B cell (primary cell): ENCODE data around the gene FCRL1. TPM values are rescaled to one million over a fixed set of nuclear protein-coding genes. Genes with fewer than 3 reads are reported as not detected.

Experiments
- ATAC-seq: fragments of 200-7000 bp; cut with Tn5 transposase; one replicate; pipeline ENCODE4 v1.10.0; 2021; ENCODE audit warnings: low read depth, mild to moderate bottlenecking, moderate number of reproducible peaks, moderate library complexity
- CTCF ChIA-PET: fragments of 350-600 bp; sonication (Branson Sonifier 250); formaldehyde crosslinking; loops from one replicate; lab custom pipeline; 2021; ENCODE audit warnings: antibody characterized with exemption, inconsistent platforms; lab: Charles Lee
- POLR2A ChIA-PET: fragments of 350-600 bp; sonication (Branson Sonifier 250); formaldehyde crosslinking; loops from one replicate; lab custom pipeline; 2021; ENCODE audit warnings: antibody characterized with exemption; lab: Charles Lee
- DNase-seq: peaks from one replicate; pipeline ENCODE4 v3.0.0; 2013
- H2AFZ ChIP-seq: 2 replicates; pipeline ENCODE4 v1.6.1; 2012; ENCODE audit warnings: mild to moderate bottlenecking, low read depth, low read length; ENCODE audit not compliant: insufficient read depth, poor library complexity, severe bottlenecking
- H3K27ac ChIP-seq, 2 donors: 1 replicate in 1 of 2; 2 replicates in 1 of 2; pipeline ENCODE4 v1.5.1; 2012 to 2013; ENCODE audit warnings: low read length in 2 of 2, mild to moderate bottlenecking in 2 of 2, moderate library complexity in 1 of 2
- H3K27me3 ChIP-seq, 4 experiments: fragments of 200-600 bp in 1 of 4; sonication (generic) in 1 of 4; replicated peaks in 1 of 4; 1 replicate in 2 of 4; 2 replicates in 2 of 4; pipeline versions ENCODE4 v1.6.1 to v1.7.0; 2013 to 2016; ENCODE audit warnings: low read length in 3 of 4, mild to moderate bottlenecking in 2 of 4, mixed read lengths in 1 of 4, moderate library complexity in 1 of 4; ENCODE audit not compliant: insufficient read depth in 4 of 4, control insufficient read depth in 3 of 4; ENCODE audit errors: control extremely low read depth in 1 of 4
- H3K36me3 ChIP-seq, 2 experiments: replicated peaks in 1 of 2; 1 replicate in 1 of 2; 2 replicates in 1 of 2; pipeline versions ENCODE4 v1.6.1 to v1.7.1; 2013; ENCODE audit warnings: low read length in 1 of 2; ENCODE audit not compliant: insufficient read depth in 2 of 2, control insufficient read depth in 1 of 2; ENCODE audit errors: control extremely low read depth in 1 of 2, extremely low read depth in 1 of 2
- H3K4me1 ChIP-seq, 2 donors: fragments of 200-600 bp in 1 of 2; sonication (generic) in 1 of 2; 1 replicate in 1 of 2; 2 replicates in 1 of 2; pipeline versions ENCODE4 v1.5.1 to v1.6.1; 2013 to 2017; ENCODE audit warnings: low read length in 2 of 2; ENCODE audit not compliant: control insufficient read depth in 2 of 2, insufficient read depth in 2 of 2
- H3K4me2 ChIP-seq: replicated peaks from 2 replicates; pipeline ENCODE3; 2012; ENCODE audit warnings: mild to moderate bottlenecking, low read depth, low read length; ENCODE audit not compliant: poor library complexity, severe bottlenecking
- H3K4me3 ChIP-seq, 5 experiments: fragments of 200-600 bp in 1 of 5; sonication (generic) in 1 of 5; 1 replicate in 3 of 5; 2 replicates in 2 of 5; pipeline versions ENCODE4 v1.5.1 to v1.7.0; 2011 to 2016; ENCODE audit warnings: low read length in 4 of 5, mild to moderate bottlenecking in 4 of 5, low read depth in 2 of 5, control low read depth in 1 of 5, moderate library complexity in 1 of 5; ENCODE audit not compliant: insufficient read depth in 1 of 5; ENCODE audit errors: control extremely low read depth in 1 of 5, extremely low read depth in 1 of 5
- H3K79me2 ChIP-seq: fragments of 200-600 bp; sonication (generic); one replicate; pipeline ENCODE4 v1.6.0; 2016; ENCODE audit warnings: low read length; ENCODE audit not compliant: control insufficient read depth, insufficient read depth
- H3K9ac ChIP-seq: fragments of 200-600 bp; sonication (generic); 2 replicates; pipeline ENCODE4 v1.6.1; 2017; ENCODE audit warnings: mild to moderate bottlenecking, low read length, moderate library complexity
- H3K9me3 ChIP-seq, 3 donors: one replicate each; pipeline versions ENCODE4 v1.6.1 to v1.7.1; 2013; ENCODE audit warnings: low read length in 2 of 3; ENCODE audit not compliant: control insufficient read depth in 2 of 3, insufficient read depth in 1 of 3; ENCODE audit errors: control extremely low read depth in 1 of 3
- H4K20me1 ChIP-seq: 2 replicates; pipeline ENCODE4 v1.6.0; 2012; ENCODE audit warnings: mild to moderate bottlenecking, low read length; ENCODE audit not compliant: insufficient read depth, control insufficient read depth, poor library complexity, severe bottlenecking
- H3K27ac Mint-ChIP-seq: one replicate; pipeline ENCODE4 v1.8.0; 2021; ENCODE audit warnings: mixed read lengths
- H3K27me3 Mint-ChIP-seq: one replicate; pipeline ENCODE4 v1.8.0; 2021; ENCODE audit warnings: mixed read lengths
- H3K4me1 Mint-ChIP-seq: one replicate; pipeline ENCODE4 v1.8.0; 2021; ENCODE audit warnings: mixed read lengths
- H3K4me3 Mint-ChIP-seq: one replicate; pipeline ENCODE4 v1.8.0; 2021; ENCODE audit warnings: mixed read lengths
- H3K9me3 Mint-ChIP-seq: one replicate; pipeline ENCODE4 v1.8.0; 2022; ENCODE audit warnings: mixed read lengths; ENCODE audit not compliant: insufficient read depth
- EZH2 ChIP-seq: IDR thresholded peaks from 2 replicates; pipeline ENCODE4 v1.6.1; 2012; ENCODE audit warnings: borderline replicate concordance, low read depth, mild to moderate bottlenecking, moderate library complexity, low read length; ENCODE audit not compliant: insufficient read depth, poor library complexity, severe bottlenecking
- WGBS: methylation state at CpG from one replicate; pipeline ENCODE4 v1.1.5; 2013; ENCODE audit warnings: missing lambda C conversion rate; ENCODE audit not compliant: insufficient coverage; 5-methylcytosine and 5-hydroxymethylcytosine counted together
- intact Hi-C: fragments of 100-400 bp; cut with micrococcal nuclease; formaldehyde crosslinking; loops from one replicate; pipeline ENCODE4 v1.10.0; 2022
- polyA plus RNA-seq: library from polyadenylated mRNA; depleted of rRNA; stranded (reverse); fragments of >200 nt; gene quantifications from 2 replicates; pipeline ENCODE4 v1.2.3, GENCODE V29; 2012
- total RNA-seq, 2 donors: library from RNA; stranded (reverse); fragments of 120-200 nt in 1 of 2; gene quantifications; 1 replicate in 1 of 2; 2 replicates in 1 of 2; pipeline versions ENCODE4 v1.2.3 to v1.2.4, GENCODE V29; 2013 to 2022
- TF ChIP-seq, protein P1 (sequence below): fragments of 200-600 bp; IDR thresholded peaks from one replicate; pipeline ENCODE4 v1.8.0; 2022; ENCODE audit warnings: antibody characterized with exemption, mild to moderate bottlenecking

The FCRL1 gene
- total and polyA plus RNA-seq, 2 donors (not counting 1 experiment from before 2014, with no cell fraction given), result 277 to 953 TPM

DNA sequence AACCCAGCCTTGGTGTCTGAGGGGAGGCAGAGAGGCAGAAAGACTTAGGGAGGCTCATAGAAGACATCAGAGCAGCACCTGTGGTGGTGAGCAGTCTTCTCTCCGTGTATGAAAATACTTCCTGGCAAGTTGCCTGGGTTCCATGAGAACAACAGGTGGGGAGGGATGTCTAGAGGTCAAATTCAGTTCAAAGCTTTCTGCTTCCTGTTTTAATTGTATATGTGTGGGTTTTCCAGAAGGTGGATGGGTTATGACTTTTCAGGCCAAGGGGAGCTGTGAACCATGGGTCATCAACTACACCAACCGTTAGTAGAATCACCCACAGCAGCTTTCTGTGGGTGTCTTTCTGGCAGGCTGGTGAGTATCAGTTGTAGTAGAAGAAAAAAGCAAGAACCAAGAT lies 38.9 kb downstream of the FCRL1 start:
- Histone ChIP-seq H3K27me3 (no peaks in the 10 kb centered on the region), H4K20me1 (peaks cover 7% of the 10 kb centered on the region), H3K4me3 (peak overlapping the region in 1 of 5 experiments; percentile 17), H3K4me1 (peaks cover 83 to 90% of the 10 kb centered on the region in 2 donors), H3K27ac (peak overlapping the region; percentile 31 to 53), H3K79me2 (peaks cover 65% of the 10 kb centered on the region), H3K9ac (no peak overlapping the region), H3K36me3 (peaks cover 3 to 4% of the 10 kb centered on the region in 2 experiments), H3K9me3 (no peaks in the 10 kb centered on the region), H2AFZ (no peak overlapping the region), H3K4me2 (peak overlapping the region; percentile 57)
- POLR2A ChIA-PET, result interaction anchor here (0.7 to 1.5 kb wide), 5 partner anchors 26 to 155 kb away, joined by 3 to 11 read pairs (median 6); partner anchors contain the start of gene FCRL1
- Mint-ChIP-seq H3K9me3 (no peaks in the 10 kb centered on the region), H3K27ac (peak overlapping the region; percentile 93), H3K4me3 (peak overlapping the region; percentile 64), H3K27me3 (no peaks in the 10 kb centered on the region), H3K4me1 (peaks cover 87% of the 10 kb centered on the region)
- CTCF ChIA-PET, result interaction anchor here (0.7 to 4.2 kb wide), 10 partner anchors 12 to 267 kb away, joined by 3 to 28 read pairs (median 4); partner anchors contain the start of gene FCRL1
- 0% methylated on average over 1 of the region's 2 CpGs for WGBS
- no peak for TF ChIP-seq EZH2
- TF ChIP-seq, protein P1, sequence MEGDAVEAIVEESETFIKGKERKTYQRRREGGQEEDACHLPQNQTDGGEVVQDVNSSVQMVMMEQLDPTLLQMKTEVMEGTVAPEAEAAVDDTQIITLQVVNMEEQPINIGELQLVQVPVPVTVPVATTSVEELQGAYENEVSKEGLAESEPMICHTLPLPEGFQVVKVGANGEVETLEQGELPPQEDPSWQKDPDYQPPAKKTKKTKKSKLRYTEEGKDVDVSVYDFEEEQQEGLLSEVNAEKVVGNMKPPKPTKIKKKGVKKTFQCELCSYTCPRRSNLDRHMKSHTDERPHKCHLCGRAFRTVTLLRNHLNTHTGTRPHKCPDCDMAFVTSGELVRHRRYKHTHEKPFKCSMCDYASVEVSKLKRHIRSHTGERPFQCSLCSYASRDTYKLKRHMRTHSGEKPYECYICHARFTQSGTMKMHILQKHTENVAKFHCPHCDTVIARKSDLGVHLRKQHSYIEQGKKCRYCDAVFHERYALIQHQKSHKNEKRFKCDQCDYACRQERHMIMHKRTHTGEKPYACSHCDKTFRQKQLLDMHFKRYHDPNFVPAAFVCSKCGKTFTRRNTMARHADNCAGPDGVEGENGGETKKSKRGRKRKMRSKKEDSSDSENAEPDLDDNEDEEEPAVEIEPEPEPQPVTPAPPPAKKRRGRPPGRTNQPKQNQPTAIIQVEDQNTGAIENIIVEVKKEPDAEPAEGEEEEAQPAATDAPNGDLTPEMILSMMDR, result no peak
- intact Hi-C loops, result loop anchor here (10.0 kb wide), 1 partner anchor 1284 kb away; no protein-coding TSS in a partner anchor
- ATAC-seq (peak; percentile 6), DNase-seq (peak; percentile 45)

DNA sequence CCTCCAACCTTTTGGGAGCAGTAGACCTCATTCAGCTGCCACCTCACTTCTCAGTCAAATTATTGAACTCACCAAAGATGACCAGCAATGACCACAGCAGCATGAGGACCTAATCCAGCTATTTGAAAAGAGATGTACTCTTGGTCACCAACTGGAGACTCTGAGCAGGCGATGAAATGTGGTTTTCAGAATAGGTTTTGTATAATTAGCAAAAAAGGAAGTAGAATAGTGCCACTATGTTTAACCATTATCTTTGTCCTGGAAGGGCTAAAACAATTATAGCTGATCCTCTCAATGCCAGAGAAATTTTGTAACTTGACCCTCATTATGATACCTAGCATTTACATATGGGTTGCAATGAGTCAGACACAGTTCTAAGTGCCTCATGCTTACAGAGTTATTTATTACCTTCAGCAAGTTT lies 42.9 kb downstream of the FCRL1 start, which contains the start of gene FCRL2:
FCRL2 (minus strand) TSS at position 162 of the 421 bp plus-strand sequence; CDS start at position 103, 59 bp downstream.
- Histone ChIP-seq H3K9ac (peak within 1 kb of the TSS; percentile 49), H3K9me3 (no peaks in the 10 kb centered on the region), H2AFZ (no peak within 1 kb of the TSS), H3K79me2 (peaks cover 70% of the 10 kb centered on the region), H3K4me2 (peak within 1 kb of the TSS; percentile 63), H3K4me3 (peak within 1 kb of the TSS; percentile 29 to 57 (median 55)), H3K4me1 (peaks cover 87 to 91% of the 10 kb centered on the region in 2 donors), H3K27ac (peak within 1 kb of the TSS in 1 of 2 donors; percentile 62), H3K27me3 (no peaks in the 10 kb centered on the region), H4K20me1 (no peaks in the 10 kb centered on the region), H3K36me3 (peaks cover 3% of the 10 kb centered on the region in 2 experiments)
- Mint-ChIP-seq H3K27me3 (no peaks in the 10 kb centered on the region), H3K9me3 (no peaks in the 10 kb centered on the region), H3K4me1 (peaks cover 88% of the 10 kb centered on the region), H3K4me3 (peak within 1 kb of the TSS; percentile 89), H3K27ac (peak within 1 kb of the TSS; percentile 85)
- no CpG with 5 or more reads among the region's 1 CpG for WGBS
- DNase-seq (peak; percentile 46), ATAC-seq (peak; percentile 10)
- POLR2A ChIA-PET, result no interaction called here
- intact Hi-C loops, result loop anchor here (5.0 to 10.0 kb wide), 2 partner anchors 80 to 168 kb away; no protein-coding TSS in a partner anchor
- CTCF ChIA-PET, result interaction anchor here (0.6 to 2.0 kb wide), 12 partner anchors 9 to 270 kb away, joined by 3 to 11 read pairs (median 4); partner anchors contain the start of gene FCRL3
- no peak for TF ChIP-seq EZH2
- TF ChIP-seq, protein P1, result no peak
